Esophagus muscularis mucosa (tissue), 4 donors: ENCODE measurements around the gene IP6K1. TPM values are rescaled to one million over a fixed set of nuclear protein-coding genes. Genes with fewer than 3 reads are reported as not detected.

Experiments
- DNase-seq: peaks from one replicate; pipeline ENCODE4 v3.0.0-alpha.2; 2017; ENCODE audit errors: extremely low spot score
- H3K27ac ChIP-seq, 4 donors: fragments of 200-600 bp; sonication (generic); replicated peaks in 1 of 4; 1 replicate in 3 of 4; 2 replicates in 1 of 4; pipeline ENCODE4 v1.5.1; 2016 to 2019; ENCODE audit warnings: mild to moderate bottlenecking in 1 of 4
- H3K27me3 ChIP-seq, 4 donors: fragments of 200-600 bp; sonication (generic); one replicate each; pipeline versions ENCODE4 v1.5.1 to v1.6.0; 2016 to 2019
- H3K36me3 ChIP-seq, 4 donors: fragments of 200-600 bp; sonication (generic); one replicate each; pipeline ENCODE4 v1.5.1; 2016 to 2019
- H3K4me1 ChIP-seq, 4 donors: fragments of 200-600 bp; sonication (generic); one replicate each; pipeline ENCODE4 v1.5.1; 2016 to 2019
- H3K4me3 ChIP-seq, 4 donors: fragments of 200-600 bp; sonication (generic); 1 replicate in 2 of 4; 2 replicates in 2 of 4; pipeline ENCODE4 v1.5.1; 2016 to 2019; ENCODE audit warnings: mild to moderate bottlenecking in 4 of 4, moderate library complexity in 1 of 4
- H3K9me3 ChIP-seq, 4 donors: fragments of 200-600 bp; sonication (generic); 1 replicate in 3 of 4; 2 replicates in 1 of 4; pipeline ENCODE4 v1.5.1; 2016 to 2019
- EP300 ChIP-seq: sonication (generic); formaldehyde crosslinking; IDR thresholded peaks from one replicate; pipeline ENCODE4 v1.6.1; 2017; ENCODE audit warnings: antibody characterized with exemption
- POLR2A ChIP-seq: fragments of 450-650 bp; IDR thresholded peaks from one replicate; pipeline ENCODE4 v1.6.1; 2017; ENCODE audit warnings: antibody characterized with exemption, moderate library complexity, mild to moderate bottlenecking, low read depth
- POLR2AphosphoS5 ChIP-seq, 2 donors: sonication (generic); formaldehyde crosslinking; IDR thresholded peaks; one replicate each; pipeline ENCODE4 v1.6.1; 2017; ENCODE audit warnings: antibody characterized with exemption in 2 of 2
- WGBS: methylation state at CpG from one replicate; pipeline ENCODE4 v1.1.5; 2018; 5-methylcytosine and 5-hydroxymethylcytosine counted together
- intact Hi-C: fragments of 100-400 bp; cut with DNase I; formaldehyde crosslinking; loops from one replicate; pipeline ENCODE4 v1.15.1; 2023
- total RNA-seq, 4 donors: library from RNA; depleted of rRNA; stranded (reverse); fragments of >200 nt; gene quantifications; one replicate each; pipeline versions ENCODE4 v1.1.0 to v1.2.1, GENCODE V29; 2016
- TF ChIP-seq, protein P1 (sequence below), 3 experiments: fragments of 200-600 bp in 2 of 3; fragments of 450-650 bp in 1 of 3; sonication (generic) in 2 of 3; IDR thresholded peaks; one replicate each; pipeline ENCODE4 v1.5.1; 2017 to 2019; ENCODE audit warnings: antibody characterized with exemption in 3 of 3, mild to moderate bottlenecking in 2 of 3, moderate library complexity in 1 of 3

The IP6K1 gene
- total RNA-seq, 4 donors from 2014 or later, result 33.2 to 63.4 (median 52.4) TPM

DNA sequence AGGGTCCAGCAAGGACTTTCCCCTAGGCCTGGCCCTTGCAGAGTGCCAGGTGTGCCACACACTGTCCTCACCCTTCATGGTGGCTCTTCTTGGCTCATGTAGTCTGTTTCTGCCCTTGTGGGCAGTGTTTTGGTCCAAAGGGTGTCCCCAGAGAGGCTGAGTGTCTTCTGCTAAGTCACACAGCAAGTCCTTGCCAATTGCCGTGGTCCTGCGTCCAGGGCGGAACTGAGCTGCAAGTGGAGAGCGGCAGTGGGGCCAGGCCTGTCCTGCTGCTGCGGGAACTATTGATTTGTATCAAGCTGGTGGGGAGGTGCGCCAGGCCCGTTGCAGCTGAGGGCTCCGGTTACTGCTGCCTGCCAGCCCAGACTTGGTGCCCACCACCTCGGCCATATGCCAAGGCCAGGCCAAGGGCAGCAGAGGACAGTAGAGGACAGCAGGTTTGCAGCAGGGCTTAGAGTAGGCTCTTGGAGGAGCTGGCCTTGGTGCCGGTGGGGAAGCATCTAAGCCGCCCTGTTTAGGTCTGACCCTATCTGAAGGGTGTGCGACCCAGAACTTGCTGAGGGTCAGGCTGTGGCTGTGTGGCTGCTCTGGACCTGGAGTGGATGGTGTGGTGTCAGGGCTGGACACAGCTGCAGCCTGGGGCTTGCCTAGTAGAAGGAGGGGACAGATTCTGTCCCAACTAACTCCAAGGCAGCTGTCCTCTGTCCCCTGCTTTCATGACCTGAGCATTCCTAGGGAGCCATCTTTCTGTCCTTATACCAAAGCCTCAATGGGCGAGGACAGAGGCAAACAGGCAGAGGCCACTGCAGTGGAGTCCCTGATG, 71.4 kb downstream of the IP6K1 start:
- Histone ChIP-seq H3K27ac (no peak overlapping the region), H3K36me3 (peaks cover 6 to 70% (median 47%) of the 10 kb centered on the region in 4 donors), H3K4me1 (peaks cover 13 to 19% (median 18%) of the 10 kb centered on the region in 4 donors), H3K9me3 (no peaks in the 10 kb centered on the region), H3K4me3 (no peak overlapping the region), H3K27me3 (no peaks in the 10 kb centered on the region)
- TF ChIP-seq, protein P1, sequence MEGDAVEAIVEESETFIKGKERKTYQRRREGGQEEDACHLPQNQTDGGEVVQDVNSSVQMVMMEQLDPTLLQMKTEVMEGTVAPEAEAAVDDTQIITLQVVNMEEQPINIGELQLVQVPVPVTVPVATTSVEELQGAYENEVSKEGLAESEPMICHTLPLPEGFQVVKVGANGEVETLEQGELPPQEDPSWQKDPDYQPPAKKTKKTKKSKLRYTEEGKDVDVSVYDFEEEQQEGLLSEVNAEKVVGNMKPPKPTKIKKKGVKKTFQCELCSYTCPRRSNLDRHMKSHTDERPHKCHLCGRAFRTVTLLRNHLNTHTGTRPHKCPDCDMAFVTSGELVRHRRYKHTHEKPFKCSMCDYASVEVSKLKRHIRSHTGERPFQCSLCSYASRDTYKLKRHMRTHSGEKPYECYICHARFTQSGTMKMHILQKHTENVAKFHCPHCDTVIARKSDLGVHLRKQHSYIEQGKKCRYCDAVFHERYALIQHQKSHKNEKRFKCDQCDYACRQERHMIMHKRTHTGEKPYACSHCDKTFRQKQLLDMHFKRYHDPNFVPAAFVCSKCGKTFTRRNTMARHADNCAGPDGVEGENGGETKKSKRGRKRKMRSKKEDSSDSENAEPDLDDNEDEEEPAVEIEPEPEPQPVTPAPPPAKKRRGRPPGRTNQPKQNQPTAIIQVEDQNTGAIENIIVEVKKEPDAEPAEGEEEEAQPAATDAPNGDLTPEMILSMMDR (IDR thresholded peaks at IDR 0.05), result no peak
- TF ChIP-seq POLR2A (no peak), EP300 (no peak), POLR2AphosphoS5 (IDR thresholded peaks at IDR 0.05) (no peak)
- intact Hi-C loops, result no loop called here
- WGBS, result 97% methylated on average over 6 of the region's 13 CpGs
- DNase-seq, result no peak

DNA sequence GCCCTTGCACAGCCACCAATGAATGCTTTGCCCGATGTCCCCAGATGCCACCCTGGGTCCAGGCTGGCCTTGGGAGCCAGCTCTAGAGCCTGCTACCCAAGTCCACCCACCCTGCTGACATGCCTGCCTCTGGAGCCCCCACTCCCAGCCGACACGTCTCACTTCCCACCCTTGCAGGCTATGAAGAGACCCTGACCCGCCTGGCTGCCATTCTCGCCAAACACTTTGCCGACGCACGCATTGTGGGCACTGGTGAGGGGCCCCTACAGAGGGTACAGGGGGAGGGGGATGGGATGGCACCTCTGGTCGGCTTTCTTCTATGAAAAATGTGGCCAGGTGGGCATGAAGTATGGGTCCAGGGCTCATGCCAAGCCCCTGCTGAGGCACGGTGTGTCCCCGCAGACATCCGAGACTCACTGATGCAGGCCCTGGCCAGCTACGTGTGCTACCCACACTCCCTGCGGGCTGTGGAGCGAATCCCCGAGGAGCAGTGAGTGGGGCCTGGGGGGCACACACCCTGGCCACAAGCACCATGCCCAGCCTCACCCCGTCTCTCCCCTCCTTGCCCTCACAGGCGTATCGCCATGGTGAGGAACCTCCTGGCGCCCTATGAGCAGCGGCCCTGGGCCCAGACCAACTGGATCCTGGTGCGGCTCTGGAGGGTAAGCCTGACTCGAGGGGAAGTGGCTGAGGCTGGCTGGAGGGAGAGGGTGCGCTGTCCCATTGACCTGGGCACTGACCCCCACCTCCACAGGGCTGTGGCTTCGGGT, 72.8 kb downstream of the IP6K1 start:
- Histone ChIP-seq H3K9me3 (no peaks in the 10 kb centered on the region), H3K4me3 (no peak overlapping the region), H3K36me3 (peaks cover 6 to 80% (median 47%) of the 10 kb centered on the region in 4 donors), H3K27me3 (no peaks in the 10 kb centered on the region), H3K4me1 (peaks cover 2 to 7% (median 5%) of the 10 kb centered on the region in 4 donors), H3K27ac (no peak overlapping the region)
- TF ChIP-seq EP300, result no peak
- TF ChIP-seq, protein P1 (IDR thresholded peaks at IDR 0.05), result no peak
- TF ChIP-seq POLR2AphosphoS5 (IDR thresholded peaks at IDR 0.05), result no peak
- TF ChIP-seq POLR2A, result no peak
- intact Hi-C loops, result no loop called here
- no peak for DNase-seq
- WGBS, result 97% methylated on average over 9 of the region's 25 CpGs

DNA sequence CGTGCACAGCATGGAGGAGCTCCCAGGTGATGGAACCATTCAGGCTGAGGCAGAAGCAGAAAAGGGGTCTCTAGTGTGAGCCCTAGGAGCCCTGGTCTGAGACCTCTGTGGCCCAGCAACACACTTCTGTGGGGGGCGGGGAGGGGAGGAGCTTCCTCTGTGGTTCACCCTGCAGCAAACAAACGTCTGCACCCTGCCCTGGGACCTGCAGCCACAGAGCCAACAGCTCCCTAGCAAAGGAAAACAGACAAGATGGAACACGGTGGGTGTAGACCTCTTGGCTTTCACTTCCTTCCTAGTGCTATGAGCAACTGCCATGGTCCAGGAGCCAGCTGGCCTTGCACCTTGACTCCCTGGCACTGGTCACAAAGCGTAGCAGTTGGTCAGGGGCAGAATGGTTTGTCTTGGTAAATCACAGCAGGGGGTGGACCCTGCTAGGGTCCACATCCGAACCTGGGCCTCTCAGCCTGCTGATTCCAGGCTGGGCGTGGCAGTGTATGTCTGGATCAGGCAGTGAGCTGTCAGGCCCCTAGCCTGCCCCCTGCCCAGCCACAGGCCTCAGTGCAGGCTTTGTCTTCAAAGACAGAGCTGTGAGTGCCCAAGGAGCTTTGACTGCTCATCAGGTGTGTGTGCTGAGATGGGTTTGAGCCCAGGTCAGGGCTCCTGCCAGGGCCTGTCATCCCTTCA, 73.6 kb downstream of the IP6K1 start:
- 54% methylated on average over 5 of the region's 7 CpGs for WGBS
- DNase-seq, result no peak
- intact Hi-C loops, result no loop called here

DNA sequence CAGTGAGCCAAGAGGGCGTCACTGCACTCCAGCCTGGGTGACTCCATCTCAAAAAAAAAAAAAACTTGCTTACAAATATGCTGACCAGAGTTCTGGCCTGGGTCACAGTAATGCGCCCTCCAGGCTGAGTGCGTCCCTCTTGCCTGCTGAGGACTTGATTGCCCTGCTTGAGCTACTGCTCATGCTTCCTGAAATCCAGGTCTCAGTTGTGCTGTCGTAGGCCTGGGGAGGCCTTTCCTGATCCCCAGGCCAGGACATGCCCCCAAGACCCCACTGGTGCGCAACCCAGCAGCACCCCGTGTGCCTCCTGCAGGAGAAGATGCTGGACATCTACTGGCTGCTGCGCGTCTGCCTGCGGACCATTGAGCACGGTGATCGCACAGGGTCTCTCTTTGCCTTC, 74.2 kb downstream of the IP6K1 start:
- DNase-seq, result no peak
- H3K36me3 ChIP-seq, result peaks cover 6 to 84% (median 48%) of the 10 kb centered on the region in 4 donors
- intact Hi-C loops, result no loop called here
- H3K27me3 ChIP-seq, result no peaks in the 10 kb centered on the region
- WGBS, result 98% methylated on average over 11 of the region's 11 CpGs
- no peak overlapping the region for H3K4me3 ChIP-seq
- no peak overlapping the region for H3K27ac ChIP-seq
- no peaks in the 10 kb centered on the region for H3K9me3 ChIP-seq
- TF ChIP-seq EP300, result no peak
- TF ChIP-seq, protein P1 (IDR thresholded peaks at IDR 0.05), result no peak
- TF ChIP-seq POLR2A, result no peak
- TF ChIP-seq POLR2AphosphoS5 (IDR thresholded peaks at IDR 0.05), result no peak
- H3K4me1 ChIP-seq, result no peaks in the 10 kb centered on the region

More for the DNA sequence above, 73.6 kb downstream of the IP6K1 start:
- Histone ChIP-seq H3K27ac (no peak overlapping the region), H3K27me3 (no peaks in the 10 kb centered on the region), H3K36me3 (peaks cover 6 to 80% (median 49%) of the 10 kb centered on the region in 4 donors), H3K4me3 (no peak overlapping the region), H3K9me3 (no peaks in the 10 kb centered on the region), H3K4me1 (no peaks in the 10 kb centered on the region)
- TF ChIP-seq POLR2AphosphoS5 (IDR thresholded peaks at IDR 0.05) (no peak), EP300 (no peak), POLR2A (no peak)
- TF ChIP-seq, protein P1 (IDR thresholded peaks at IDR 0.05), result no peak
